HG03565 (cell line): Measurements from ENCODE around the gene PTPN11.
"Not testable (repeated sequence)": the region's sequence is repeated elsewhere in the genome, so short reads cannot be mapped to it uniquely, and the experiment has no call there.

ENCODE experiments used
- ATAC-seq: cut with Tn5 transposase; IDR thresholded peaks from one replicate; pipeline ENCODE4 v1.9.1; 2021; ENCODE audit warnings: mild to moderate bottlenecking, moderate library complexity; ENCODE audit not compliant: unreplicated experiment

The PTPN11 gene

GRCh38 chr12:112409064-112409905 lies 9.5 kb upstream of the PTPN11 start, which contains the start of gene RPL6:
Gene RPL6 (minus strand): TSS chr12:112409605. CDS start chr12:112408656, 949 bp downstream.
- ATAC-seq = peak; percentile 64

GRCh38 chr12:112409906-112410244 lies 8.9 kb upstream of the PTPN11 start:
- ATAC-seq = no peak

GRCh38 chr12:112413855-112414625 lies 4.7 kb upstream of the PTPN11 start:
- no peak for ATAC-seq

- not testable (repeated sequence) for ATAC-seq
Observed at GRCh38 chr12:112415457-112415856, 3.3 kb upstream of the PTPN11 start.

- no peak for ATAC-seq
Observed at GRCh38 chr12:112418273-112418607, 507 bp upstream of the PTPN11 start.

- ATAC-seq = no peak
Observed at GRCh38 chr12:112419297-112420133, 768 bp downstream of the PTPN11 start.

GRCh38 chr12:112420740-112421139 lies 2.0 kb downstream of the PTPN11 start:
- ATAC-seq = no peak

- no peak for ATAC-seq
Observed at GRCh38 chr12:112421363-112421762, 2.6 kb downstream of the PTPN11 start.

GRCh38 chr12:112422531-112422930 lies 3.8 kb downstream of the PTPN11 start:
- ATAC-seq = no peak

GRCh38 chr12:112424126-112424525 lies 5.4 kb downstream of the PTPN11 start:
- no peak for ATAC-seq

- ATAC-seq = no peak
Observed at GRCh38 chr12:112425582-112426382, 7.0 kb downstream of the PTPN11 start.

GRCh38 chr12:112427760-112428159 lies 9.0 kb downstream of the PTPN11 start:
- ATAC-seq = no peak

- no peak for ATAC-seq
Observed at GRCh38 chr12:112430929-112431328, 12.2 kb downstream of the PTPN11 start.

- no peak for ATAC-seq
Observed at GRCh38 chr12:112431965-112432364, 13.2 kb downstream of the PTPN11 start.

- no peak for ATAC-seq
Observed at GRCh38 chr12:112433551-112433950, 14.8 kb downstream of the PTPN11 start.

GRCh38 chr12:112438645-112439044 lies 19.9 kb downstream of the PTPN11 start:
- ATAC-seq = not testable (repeated sequence)

GRCh38 chr12:112439769-112440168 lies 21.0 kb downstream of the PTPN11 start:
- no peak for ATAC-seq

- not testable (repeated sequence) for ATAC-seq
Observed at GRCh38 chr12:112440653-112441052, 21.9 kb downstream of the PTPN11 start.

- no peak for ATAC-seq
Observed at GRCh38 chr12:112443916-112444315, 25.2 kb downstream of the PTPN11 start.

- ATAC-seq = no peak
Observed at GRCh38 chr12:112446008-112446725, 27.4 kb downstream of the PTPN11 start.
